ENCODE results near the gene TMEM140. TPM values are rescaled to one million over a fixed set of nuclear protein-coding genes. Genes with fewer than 3 reads are reported as not detected.

Gene TMEM140
- total and polyA plus RNA-seq, 2 of the 13 experiments (the other 11 are each of a cell fraction or from before 2014, with no cell fraction given), result 9.2 to 21.7 TPM

- no peak for TF ChIP-seq EEA1 (CRISPR knock-in tag; IDR thresholded peaks at IDR 0.05; ENCODE audit: borderline replicate concordance)
- no peak for TF ChIP-seq ZNF10 (CRISPR knock-in tag; IDR thresholded peaks at IDR 0.05; ENCODE audit: borderline replicate concordance, low read depth)
- peak; percentile 71 to 78 for TF ChIP-seq POLR2A (IDR thresholded peaks at IDR 0.05; ENCODE audit: insufficient read depth in 1 of 2, low read depth in 2 of 2, low read length in 2 of 2)
- TF ChIP-seq ZFP82 (CRISPR knock-in tag; IDR thresholded peaks at IDR 0.05; ENCODE audit: borderline replicate concordance), result no peak
- TF ChIP-seq RFX3 (CRISPR knock-in tag; IDR thresholded peaks at IDR 0.05), result no peak
- TF ChIP-seq ZNF276 (CRISPR knock-in tag; IDR thresholded peaks at IDR 0.05; ENCODE audit: low read depth), result 0 out of 2 replicates have a peak, but pooled peaks have one; percentile 35
- peak; percentile 66; the same call in 1 of the 2 replicates for TF ChIP-seq ZNF331 (CRISPR knock-in tag; IDR thresholded peaks at IDR 0.05)
- peak; percentile 82 for TF ChIP-seq RXRA (CRISPR knock-in tag; IDR thresholded peaks at IDR 0.05)
- peak; percentile 62 for TF ChIP-seq MEF2D (CRISPR knock-in tag; IDR thresholded peaks at IDR 0.05)
- TF ChIP-seq NFIC (IDR thresholded peaks at IDR 0.05; ENCODE audit: low read length), result no peak
- no peak for TF ChIP-seq ZNF660 (CRISPR knock-in tag; IDR thresholded peaks at IDR 0.05; ENCODE audit: borderline replicate concordance, low read depth)
- peak; percentile 93; the same call in 1 of the 2 replicates for TF ChIP-seq ZNF136 (CRISPR knock-in tag; IDR thresholded peaks at IDR 0.05; ENCODE audit: low read depth)
- no peak for TF ChIP-seq ZNF260 (CRISPR knock-in tag; IDR thresholded peaks at IDR 0.05; ENCODE audit: borderline replicate concordance, low read depth)
- TF ChIP-seq KLF16 (CRISPR knock-in tag; IDR thresholded peaks at IDR 0.05), result peak in 1 of 2 experiments; percentile 77; a peak in 2 of 4 replicates
- TF ChIP-seq SNAPC4 (CRISPR knock-in tag; IDR thresholded peaks at IDR 0.05), result peak; percentile 69; the same call in 1 of the 2 replicates
- TF ChIP-seq ZNF256 (CRISPR knock-in tag; conservative IDR thresholded peaks at IDR 0.05), result peak; percentile 80
- TF ChIP-seq MED1 (CRISPR knock-in tag; IDR thresholded peaks at IDR 0.05), result peak; percentile 93
- peak; percentile 70; the same call in 1 of the 2 replicates for TF ChIP-seq ZBTB14 (CRISPR knock-in tag; IDR thresholded peaks at IDR 0.05)
- peak; percentile 79 for TF ChIP-seq ISL2 (CRISPR knock-in tag; IDR thresholded peaks at IDR 0.05)
- peak; percentile 65 for TF ChIP-seq IRF2 (CRISPR knock-in tag; IDR thresholded peaks at IDR 0.05)
- TF ChIP-seq ZNF883 (CRISPR knock-in tag; IDR thresholded peaks at IDR 0.05; ENCODE audit: not compliant biosample characterization), result peak; percentile 95
- TF ChIP-seq ZNF598 (CRISPR knock-in tag; IDR thresholded peaks at IDR 0.05; ENCODE audit: borderline replicate concordance), result peak; percentile 86; the same call in 1 of the 2 replicates
- 0 out of 2 replicates have a peak, but pooled peaks have one; percentile 68 for TF ChIP-seq TP53 (CRISPR knock-in tag; conservative IDR thresholded peaks at IDR 0.05)
Observed at GRCh38 chr7:135170274-135170997, 22.6 kb downstream of the TMEM140 start, which contains the start of gene CYREN (continued).
